ENCODE results near the gene ARHGAP11B.
"Not testable (repeated sequence)": the region's sequence is repeated elsewhere in the genome, so short reads cannot be mapped to it uniquely, and the experiment has no call there.

ARHGAP11B gene

GRCh38 chr15:30626194-30626565, 252 bp downstream of the ARHGAP11B start:
- POLR2A ChIA-PET, CTCF ChIA-PET: not testable (repeated sequence)
- DNase-seq = peak in 2 of 3 donors; percentile 23 to 36

GRCh38 chr15:30626632-30627031, 704 bp downstream of the ARHGAP11B start:
- H3K9me3 ChIP-seq (ENCODE audit: control extremely low read depth in 1 of 5, control insufficient read depth in 4 of 5, insufficient read depth in 2 of 5, low read depth in 1 of 5, low read length in 4 of 5); DNase-seq; H3K27me3 ChIP-seq (replicated peaks in 2 of 5; ENCODE audit: control insufficient read depth in 4 of 5, insufficient read depth in 5 of 5, low read length in 4 of 5); H3K4me1 ChIP-seq (ENCODE audit: control extremely low read depth in 1 of 4, control insufficient read depth in 4 of 4, insufficient read depth in 4 of 4, low read length in 3 of 4); POLR2A ChIA-PET; H3K36me3 ChIP-seq (ENCODE audit: control insufficient read depth in 4 of 4, insufficient read depth in 4 of 4, low read length in 3 of 4); CTCF ChIA-PET: not testable (repeated sequence)
- peak overlapping the region; percentile 62 to 95 (median 84) for H3K4me3 ChIP-seq (ENCODE audit: control insufficient read depth in 1 of 7, extremely low read depth in 1 of 7, insufficient read depth in 4 of 7, low read depth in 2 of 7, low read length in 6 of 7)
- WGBS (ENCODE audit: insufficient coverage) = no CpG with 5 or more reads among the region's 20 CpGs
- peak overlapping the region; percentile 92 to 97 for H3K27ac ChIP-seq (ENCODE audit: insufficient read depth in 1 of 2, low read depth in 1 of 2, low read length in 2 of 2, poor library complexity in 1 of 2, severe bottlenecking in 2 of 2)

More at GRCh38 chr15:30626194-30626565, 252 bp downstream of the ARHGAP11B start:
- H3K36me3 ChIP-seq (ENCODE audit: control insufficient read depth in 4 of 4, insufficient read depth in 4 of 4, low read length in 3 of 4); H3K27me3 ChIP-seq (replicated peaks in 2 of 5; ENCODE audit: control insufficient read depth in 4 of 5, insufficient read depth in 5 of 5, low read length in 4 of 5); H3K9me3 ChIP-seq (ENCODE audit: control extremely low read depth in 1 of 5, control insufficient read depth in 4 of 5, insufficient read depth in 2 of 5, low read depth in 1 of 5, low read length in 4 of 5); H3K4me1 ChIP-seq (ENCODE audit: control extremely low read depth in 1 of 4, control insufficient read depth in 4 of 4, insufficient read depth in 4 of 4, low read length in 3 of 4): not testable (repeated sequence)
- H3K27ac ChIP-seq (ENCODE audit: insufficient read depth in 1 of 2, low read depth in 1 of 2, low read length in 2 of 2, poor library complexity in 1 of 2, severe bottlenecking in 2 of 2) = peak overlapping the region; percentile 92 to 97
- WGBS (ENCODE audit: insufficient coverage) = 0% methylated on average over 6 of the region's 22 CpGs
- H3K4me3 ChIP-seq (ENCODE audit: control insufficient read depth in 1 of 7, extremely low read depth in 1 of 7, insufficient read depth in 4 of 7, low read depth in 2 of 7, low read length in 6 of 7) = peak overlapping the region; percentile 62 to 95 (median 84)

- Histone ChIP-seq H3K27me3 (replicated peaks in 2 of 5; ENCODE audit: control insufficient read depth in 4 of 5, insufficient read depth in 5 of 5, low read length in 4 of 5) (no peaks in the 10 kb centered on the region), H3K27ac (ENCODE audit: insufficient read depth in 1 of 2, low read depth in 1 of 2, low read length in 2 of 2, poor library complexity in 1 of 2, severe bottlenecking in 2 of 2) (no peak overlapping the region), H3K36me3 (ENCODE audit: control insufficient read depth in 4 of 4, insufficient read depth in 4 of 4, low read length in 3 of 4) (peaks cover 0 to 27% (median 15%) of the 10 kb centered on the region in 4 experiments), H3K4me1 (ENCODE audit: control extremely low read depth in 1 of 4, control insufficient read depth in 4 of 4, insufficient read depth in 4 of 4, low read length in 3 of 4) (peaks cover 0 to 13% (median 3%) of the 10 kb centered on the region in 4 experiments), H3K9me3 (ENCODE audit: control extremely low read depth in 1 of 5, control insufficient read depth in 4 of 5, insufficient read depth in 2 of 5, low read depth in 1 of 5, low read length in 4 of 5) (no peaks in the 10 kb centered on the region), H3K4me3 (ENCODE audit: control insufficient read depth in 1 of 7, extremely low read depth in 1 of 7, insufficient read depth in 4 of 7, low read depth in 2 of 7, low read length in 6 of 7) (no peak overlapping the region)
- 100% methylated on average over 2 of the region's 5 CpGs for WGBS (ENCODE audit: insufficient coverage)
- DNase-seq = peak; percentile 11 to 75 (median 56)
- CTCF ChIA-PET = no interaction called here
- POLR2A ChIA-PET = no interaction called here
Measured at GRCh38 chr15:30650012-30650929, 24.3 kb downstream of the ARHGAP11B start.

GRCh38 chr15:30661154-30661553, 35.2 kb downstream of the ARHGAP11B start:
- not testable (repeated sequence) for H3K27me3 ChIP-seq (replicated peaks in 2 of 5; ENCODE audit: control insufficient read depth in 4 of 5, insufficient read depth in 5 of 5, low read length in 4 of 5); H3K27ac ChIP-seq (ENCODE audit: insufficient read depth in 1 of 2, low read depth in 1 of 2, low read length in 2 of 2, poor library complexity in 1 of 2, severe bottlenecking in 2 of 2); H3K4me3 ChIP-seq (ENCODE audit: control insufficient read depth in 1 of 7, extremely low read depth in 1 of 7, insufficient read depth in 4 of 7, low read depth in 2 of 7, low read length in 6 of 7); H3K4me1 ChIP-seq (ENCODE audit: control extremely low read depth in 1 of 4, control insufficient read depth in 4 of 4, insufficient read depth in 4 of 4, low read length in 3 of 4); H3K9me3 ChIP-seq (ENCODE audit: control extremely low read depth in 1 of 5, control insufficient read depth in 4 of 5, insufficient read depth in 2 of 5, low read depth in 1 of 5, low read length in 4 of 5)
- H3K36me3 ChIP-seq (ENCODE audit: control insufficient read depth in 4 of 4, insufficient read depth in 4 of 4, low read length in 3 of 4) = peaks cover 7 to 19% (median 10%) of the 10 kb centered on the region in 4 experiments
- peak; percentile 21 to 46 (median 30) for DNase-seq
- WGBS (ENCODE audit: insufficient coverage) = no CpG with 5 or more reads among the region's 1 CpG
- ChIA-PET CTCF (interaction anchor here (1.0 to 1.3 kb wide), 2 partner anchors 10 to 198 kb away, joined by 3 read pairs; no protein-coding TSS in a partner anchor), POLR2A (interaction anchor here (0.6 kb wide), 1 partner anchor 524 kb away, joined by 3 read pairs; no protein-coding TSS in a partner anchor)

GRCh38 chr15:30669621-30670020, 43.7 kb downstream of the ARHGAP11B start:
- POLR2A ChIA-PET; H3K27ac ChIP-seq (ENCODE audit: insufficient read depth in 1 of 2, low read depth in 1 of 2, low read length in 2 of 2, poor library complexity in 1 of 2, severe bottlenecking in 2 of 2); H3K27me3 ChIP-seq (replicated peaks in 2 of 5; ENCODE audit: control insufficient read depth in 4 of 5, insufficient read depth in 5 of 5, low read length in 4 of 5); H3K4me1 ChIP-seq (ENCODE audit: control extremely low read depth in 1 of 4, control insufficient read depth in 4 of 4, insufficient read depth in 4 of 4, low read length in 3 of 4); H3K4me3 ChIP-seq (ENCODE audit: control insufficient read depth in 1 of 7, extremely low read depth in 1 of 7, insufficient read depth in 4 of 7, low read depth in 2 of 7, low read length in 6 of 7); DNase-seq; H3K9me3 ChIP-seq (ENCODE audit: control extremely low read depth in 1 of 5, control insufficient read depth in 4 of 5, insufficient read depth in 2 of 5, low read depth in 1 of 5, low read length in 4 of 5): not testable (repeated sequence)
- CTCF ChIA-PET = interaction anchor here (1.3 kb wide), 1 partner anchor 190 kb away, joined by 3 read pairs; no protein-coding TSS in a partner anchor
- peaks cover 2 to 23% (median 14%) of the 10 kb centered on the region in 4 experiments for H3K36me3 ChIP-seq (ENCODE audit: control insufficient read depth in 4 of 4, insufficient read depth in 4 of 4, low read length in 3 of 4)
- WGBS (ENCODE audit: insufficient coverage) = 100% methylated on average over 2 of the region's 4 CpGs

GRCh38 chr15:30670056-30670455, 44.1 kb downstream of the ARHGAP11B start:
- no peak for DNase-seq
- H3K9me3 ChIP-seq (ENCODE audit: control extremely low read depth in 1 of 5, control insufficient read depth in 4 of 5, insufficient read depth in 2 of 5, low read depth in 1 of 5, low read length in 4 of 5) = peaks cover 0 to 2% (median 0%) of the 10 kb centered on the region in 5 experiments
- WGBS (ENCODE audit: insufficient coverage) = 95% methylated on average over 2 of the region's 2 CpGs
- H3K27ac ChIP-seq (ENCODE audit: insufficient read depth in 1 of 2, low read depth in 1 of 2, low read length in 2 of 2, poor library complexity in 1 of 2, severe bottlenecking in 2 of 2) = no peak overlapping the region
- CTCF ChIA-PET = interaction anchor here (0.6 to 1.3 kb wide), 2 partner anchors 170 to 189 kb away, joined by 3 read pairs; no protein-coding TSS in a partner anchor
- no peaks in the 10 kb centered on the region for H3K27me3 ChIP-seq (replicated peaks in 2 of 5; ENCODE audit: control insufficient read depth in 4 of 5, insufficient read depth in 5 of 5, low read length in 4 of 5)
- POLR2A ChIA-PET = no interaction called here
- H3K4me3 ChIP-seq (ENCODE audit: control insufficient read depth in 1 of 7, extremely low read depth in 1 of 7, insufficient read depth in 4 of 7, low read depth in 2 of 7, low read length in 6 of 7) = no peak overlapping the region
- H3K36me3 ChIP-seq (ENCODE audit: control insufficient read depth in 4 of 4, insufficient read depth in 4 of 4, low read length in 3 of 4) = peaks cover 2 to 23% (median 14%) of the 10 kb centered on the region in 4 experiments
- H3K4me1 ChIP-seq (ENCODE audit: control extremely low read depth in 1 of 4, control insufficient read depth in 4 of 4, insufficient read depth in 4 of 4, low read length in 3 of 4) = no peaks in the 10 kb centered on the region

- Histone ChIP-seq H3K27me3 (replicated peaks in 2 of 5; ENCODE audit: control insufficient read depth in 4 of 5, insufficient read depth in 5 of 5, low read length in 4 of 5) (no peaks in the 10 kb centered on the region), H3K27ac (ENCODE audit: insufficient read depth in 1 of 2, low read depth in 1 of 2, low read length in 2 of 2, poor library complexity in 1 of 2, severe bottlenecking in 2 of 2) (no peak overlapping the region), H3K36me3 (ENCODE audit: control insufficient read depth in 4 of 4, insufficient read depth in 4 of 4, low read length in 3 of 4) (peaks cover 2 to 18% (median 11%) of the 10 kb centered on the region in 4 experiments), H3K4me1 (ENCODE audit: control extremely low read depth in 1 of 4, control insufficient read depth in 4 of 4, insufficient read depth in 4 of 4, low read length in 3 of 4) (no peaks in the 10 kb centered on the region), H3K4me3 (ENCODE audit: control insufficient read depth in 1 of 7, extremely low read depth in 1 of 7, insufficient read depth in 4 of 7, low read depth in 2 of 7, low read length in 6 of 7) (no peak overlapping the region), H3K9me3 (ENCODE audit: control extremely low read depth in 1 of 5, control insufficient read depth in 4 of 5, insufficient read depth in 2 of 5, low read depth in 1 of 5, low read length in 4 of 5) (peaks cover 0 to 2% (median 0%) of the 10 kb centered on the region in 5 experiments)
- no peak for DNase-seq
- ChIA-PET POLR2A (no interaction called here), CTCF (interaction anchor here (0.8 kb wide), 1 partner anchor 10 kb away, joined by 3 read pairs; no protein-coding TSS in a partner anchor)
- WGBS (ENCODE audit: insufficient coverage) = no CpG with 5 or more reads among the region's 1 CpG
Measured at GRCh38 chr15:30671309-30671708, 45.4 kb downstream of the ARHGAP11B start.

Measured in common myeloid progenitor, CD34-positive (primary cell).